Amniotic stem cell (primary cell): ENCODE results near the gene KLK14.
A peak's percentile ranks its signal among the peaks of the same experiment; 100 is the strongest.

Source experiments
- DNase-seq: peaks from one replicate; lab custom pipeline; 2025; lab: John Stamatoyannopoulos, UW

Gene KLK14

DNA sequence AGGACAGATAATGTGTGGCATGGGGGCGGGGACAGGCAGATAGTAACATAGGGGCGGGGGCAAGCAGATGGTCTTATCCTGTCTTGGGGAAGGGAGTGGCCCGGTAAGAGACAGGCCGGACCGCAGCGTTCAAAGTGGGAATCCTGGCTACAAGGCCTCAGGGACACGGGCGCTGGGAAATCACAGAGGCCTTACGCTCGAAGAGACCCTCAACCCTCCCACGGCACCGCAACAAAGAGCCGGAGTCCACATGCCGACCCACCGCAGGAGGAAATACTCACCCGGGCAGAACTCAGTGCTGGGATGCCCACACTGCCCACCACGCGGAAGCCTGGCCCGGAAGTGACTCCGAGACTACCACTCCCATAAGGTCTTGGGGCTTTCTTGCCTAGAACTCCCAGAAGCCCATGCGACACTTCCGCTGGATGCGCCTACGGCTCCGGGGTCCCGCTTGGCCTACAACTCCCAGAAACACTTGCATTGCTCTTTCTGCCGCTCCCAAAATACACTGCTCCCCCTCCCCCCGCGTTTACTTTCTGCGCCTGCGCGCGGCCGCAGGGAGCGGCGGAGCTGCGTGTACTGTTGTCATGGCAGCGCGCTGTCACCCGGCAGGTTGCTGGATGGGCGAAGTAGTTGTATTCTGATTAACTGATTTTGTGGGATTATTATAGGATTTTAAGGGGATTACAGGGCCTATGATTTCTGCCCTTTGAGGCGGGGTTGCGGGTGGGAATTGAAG is 25.5 kb upstream of the KLK14 start, which contains the start of gene CTU1:
TSS of gene CTU1 (minus strand) at position 344 of the 739 bp plus-strand sequence. CDS start 3,840 bp downstream, outside the sequence.
- DNase-seq = peak; percentile 98

DNA sequence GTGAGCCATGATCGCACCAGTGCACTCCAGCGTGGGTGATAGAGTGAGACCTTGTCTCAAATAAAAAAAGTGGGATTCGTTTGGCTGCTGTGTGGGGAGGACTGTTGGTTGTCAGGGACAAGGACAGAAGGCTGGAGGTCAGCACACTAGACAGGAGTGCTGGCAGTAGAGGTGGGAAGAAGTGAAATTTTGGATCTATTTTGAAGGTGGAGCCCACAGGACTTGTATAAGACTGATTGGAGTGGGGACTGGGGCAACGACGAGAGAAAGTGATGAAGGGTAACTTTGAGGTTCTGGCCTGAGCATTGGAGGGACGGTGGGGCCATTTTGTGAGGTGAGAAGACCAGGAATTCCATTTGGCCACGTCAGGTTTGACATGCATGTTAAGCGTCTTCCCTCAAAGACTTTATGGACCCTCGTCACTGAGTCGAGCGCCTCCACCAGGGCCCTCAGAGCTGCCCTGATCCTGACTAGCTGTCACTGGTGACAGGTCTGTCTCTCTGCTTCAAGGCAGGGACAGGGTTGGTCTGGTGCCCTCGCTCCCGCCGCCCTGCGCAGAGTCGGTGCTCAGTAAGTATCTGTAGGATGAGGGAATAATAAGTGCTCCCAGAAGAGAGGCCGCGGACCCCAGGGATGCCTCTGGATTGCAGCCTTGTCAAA is 24.8 kb upstream of the KLK14 start:
- DNase-seq = no peak

DNA sequence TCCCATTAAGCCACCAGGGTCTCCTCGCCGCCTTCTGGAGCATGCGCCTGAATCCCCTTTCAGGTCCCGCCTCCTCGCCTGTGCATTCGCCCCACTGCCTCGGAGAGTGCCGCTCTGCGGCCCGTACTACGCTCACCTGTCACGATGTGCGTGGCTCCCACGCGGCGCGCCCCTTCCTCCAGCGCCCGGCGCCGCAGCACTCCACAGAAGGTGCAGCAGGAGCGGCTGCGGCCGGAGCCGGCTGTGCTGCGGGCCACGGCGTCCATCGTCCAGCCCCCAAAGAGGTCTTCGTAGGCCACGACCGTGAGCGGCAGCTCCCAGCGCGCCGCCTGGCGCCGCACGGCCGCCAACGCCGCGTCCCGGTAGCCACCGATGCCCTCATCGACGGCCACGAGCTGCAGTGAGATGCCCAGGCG is 21.2 kb upstream of the KLK14 start:
- no peak for DNase-seq

DNA sequence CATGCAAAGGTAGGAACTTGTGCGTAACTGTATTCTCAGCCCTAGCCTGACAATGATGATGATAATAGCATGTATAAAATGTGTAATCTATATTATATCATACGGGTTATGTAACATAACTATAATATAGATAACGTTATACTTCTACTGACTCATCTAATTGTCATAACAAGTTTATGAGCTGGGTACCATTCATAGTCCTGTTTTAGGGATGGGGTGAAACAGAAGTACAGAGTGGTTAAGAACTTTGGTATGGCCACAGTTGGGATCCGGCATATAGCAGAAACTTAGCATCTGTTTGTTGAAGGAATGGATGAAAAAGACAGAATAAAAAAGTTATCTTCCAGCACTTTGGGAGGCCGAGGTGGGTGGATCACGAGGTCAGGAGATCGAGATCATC is 20.3 kb upstream of the KLK14 start:
- DNase-seq = no peak

DNA sequence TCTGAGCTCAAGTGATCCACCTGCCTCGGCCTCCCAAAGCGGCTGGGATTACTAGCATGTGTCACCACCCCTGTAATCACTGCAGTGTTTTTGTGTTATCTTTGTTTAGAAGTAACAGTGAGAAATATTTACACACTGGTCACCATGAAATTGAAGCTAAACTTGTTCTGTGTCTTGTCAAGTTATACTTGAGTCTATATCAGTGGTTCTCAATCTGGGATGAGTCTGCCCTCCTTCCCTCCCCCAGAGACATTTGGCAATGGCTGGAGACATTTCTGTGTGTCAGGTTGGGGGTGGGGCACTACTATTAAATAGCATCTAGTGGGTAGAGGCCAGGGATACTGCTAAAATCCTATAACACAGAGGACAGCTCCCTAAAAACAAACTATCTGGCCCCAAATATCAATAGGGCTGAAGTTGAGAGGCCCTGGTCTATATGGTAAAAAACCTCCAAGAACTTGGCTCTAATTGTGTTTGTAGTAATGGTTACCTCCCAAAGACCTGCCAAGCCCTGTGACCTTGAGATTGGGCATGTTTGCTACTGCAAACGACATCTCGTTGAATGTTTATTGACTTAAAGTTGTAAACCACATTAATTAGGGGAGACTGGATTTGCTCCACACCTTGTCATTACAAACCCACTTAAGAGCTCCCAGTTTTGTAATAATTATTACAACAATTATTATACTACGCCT is 18.6 kb upstream of the KLK14 start:
- no peak for DNase-seq

DNA sequence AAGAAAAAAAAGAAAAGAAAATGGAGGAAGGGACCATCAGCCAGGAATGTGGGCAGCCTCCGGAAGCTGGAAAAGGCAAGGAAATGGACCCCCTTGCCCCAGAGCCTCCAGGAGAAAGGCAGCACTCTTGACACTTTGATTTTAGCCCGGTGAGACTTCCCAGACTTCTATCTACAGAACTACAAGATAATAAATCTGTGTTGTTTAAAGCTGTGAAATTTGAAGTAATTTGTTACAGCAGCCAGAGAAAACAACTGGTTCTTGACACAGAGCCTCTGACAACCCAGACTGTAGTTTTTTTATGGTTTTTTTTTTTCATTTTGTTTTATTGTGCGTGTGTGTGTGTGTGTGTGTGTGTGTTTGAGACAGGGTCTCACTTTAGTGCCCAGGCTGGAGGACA is 17.9 kb upstream of the KLK14 start:
- no peak for DNase-seq

DNA sequence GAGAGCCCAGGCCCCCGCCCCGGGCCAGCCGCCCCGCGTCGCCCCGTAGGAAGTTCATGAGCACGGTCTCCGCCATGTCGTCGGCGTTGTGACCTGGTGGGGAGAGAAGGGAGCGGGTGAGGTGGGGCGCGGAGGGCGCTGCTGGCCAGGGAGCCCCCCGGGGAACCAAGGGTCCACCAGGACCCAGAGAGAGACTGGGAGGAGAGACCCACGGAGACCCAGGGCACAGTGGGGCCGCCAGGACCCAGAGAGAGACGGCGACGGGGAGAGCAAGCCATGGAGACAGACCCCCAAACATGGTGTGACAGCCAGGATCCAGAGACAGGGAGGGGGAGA is 16.3 kb upstream of the KLK14 start:
- DNase-seq = no peak

DNA sequence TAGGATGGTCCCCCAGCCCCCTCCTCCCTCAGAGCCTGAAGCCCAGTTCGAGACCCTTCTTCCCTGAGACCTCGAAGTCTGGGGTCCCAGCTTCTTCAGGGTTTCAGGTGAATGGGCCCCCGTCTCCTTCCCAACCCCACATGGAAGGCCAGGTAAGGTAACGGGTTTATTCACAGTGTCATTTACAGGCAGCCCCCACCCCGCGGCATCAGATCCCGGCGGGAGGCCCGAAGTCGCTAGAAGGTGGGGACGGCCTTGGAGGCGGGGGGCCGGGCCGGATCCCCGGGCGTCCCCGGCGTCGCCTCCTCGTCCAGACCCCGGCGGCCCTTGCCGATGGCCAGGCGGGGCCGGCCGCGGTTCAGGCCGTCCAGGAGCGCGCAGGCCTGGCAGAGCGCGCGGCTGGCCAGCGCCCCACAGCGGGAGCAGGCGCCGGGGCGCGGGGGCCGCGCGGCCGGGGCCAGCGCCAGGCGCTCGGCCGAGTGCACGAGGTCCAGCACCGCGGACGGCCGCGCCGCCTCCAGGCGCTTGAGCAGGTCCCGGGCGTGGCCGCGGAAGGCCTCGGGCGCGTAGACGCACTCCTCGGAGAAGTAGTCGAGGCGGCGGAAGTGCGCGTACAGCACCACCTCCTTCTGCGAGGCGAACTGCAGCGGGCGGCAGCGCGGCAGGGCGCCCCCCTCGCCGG is 15.8 kb upstream of the KLK14 start:
- DNase-seq = no peak

DNA sequence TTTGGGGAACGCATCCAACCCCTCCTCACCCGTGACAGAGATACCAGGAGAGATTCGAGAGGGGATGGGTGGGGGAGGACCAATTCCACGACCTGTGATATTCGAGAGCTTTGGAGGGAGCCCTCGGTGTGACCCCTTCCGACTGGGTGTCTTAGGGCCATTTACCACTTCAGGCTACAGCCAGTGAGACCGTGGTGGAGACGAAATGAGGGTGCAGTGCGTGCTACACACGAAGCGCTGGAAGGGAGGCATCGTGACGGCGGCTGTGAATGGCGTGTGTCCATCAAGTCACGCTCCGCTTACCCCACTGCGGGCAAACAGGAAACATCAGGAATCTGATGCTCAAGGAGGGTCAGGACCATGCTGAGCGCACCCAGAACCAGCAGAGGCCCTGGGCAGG is 15.1 kb upstream of the KLK14 start:
- no peak for DNase-seq

DNA sequence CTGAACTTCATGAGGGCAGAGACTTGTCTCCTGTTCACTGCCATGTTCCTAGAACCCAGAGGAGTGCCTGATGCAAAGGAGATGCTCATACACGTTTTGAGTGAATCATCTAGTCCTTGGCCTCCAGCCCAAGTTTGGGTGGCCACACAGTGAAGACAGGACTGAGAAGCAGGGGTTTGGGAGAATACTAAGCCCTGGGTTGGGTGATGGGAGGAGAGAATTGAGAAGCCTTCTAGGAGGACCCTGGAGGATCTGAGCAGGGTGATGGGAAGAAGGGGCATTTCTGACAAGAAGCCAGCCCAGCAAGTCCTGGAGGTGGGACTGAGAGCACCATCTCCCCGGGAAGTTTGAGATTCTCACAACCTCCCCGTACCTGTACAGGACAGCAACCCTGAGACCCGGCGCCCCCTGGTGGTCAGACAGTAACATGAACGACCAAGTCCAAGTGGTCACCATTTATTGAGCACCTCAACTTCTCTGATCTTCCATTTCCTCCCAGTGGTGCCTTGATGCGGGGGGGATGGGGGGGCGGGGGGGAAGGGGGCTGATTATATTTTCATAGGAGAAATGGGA is 14.6 kb upstream of the KLK14 start:
- DNase-seq = no peak

DNA sequence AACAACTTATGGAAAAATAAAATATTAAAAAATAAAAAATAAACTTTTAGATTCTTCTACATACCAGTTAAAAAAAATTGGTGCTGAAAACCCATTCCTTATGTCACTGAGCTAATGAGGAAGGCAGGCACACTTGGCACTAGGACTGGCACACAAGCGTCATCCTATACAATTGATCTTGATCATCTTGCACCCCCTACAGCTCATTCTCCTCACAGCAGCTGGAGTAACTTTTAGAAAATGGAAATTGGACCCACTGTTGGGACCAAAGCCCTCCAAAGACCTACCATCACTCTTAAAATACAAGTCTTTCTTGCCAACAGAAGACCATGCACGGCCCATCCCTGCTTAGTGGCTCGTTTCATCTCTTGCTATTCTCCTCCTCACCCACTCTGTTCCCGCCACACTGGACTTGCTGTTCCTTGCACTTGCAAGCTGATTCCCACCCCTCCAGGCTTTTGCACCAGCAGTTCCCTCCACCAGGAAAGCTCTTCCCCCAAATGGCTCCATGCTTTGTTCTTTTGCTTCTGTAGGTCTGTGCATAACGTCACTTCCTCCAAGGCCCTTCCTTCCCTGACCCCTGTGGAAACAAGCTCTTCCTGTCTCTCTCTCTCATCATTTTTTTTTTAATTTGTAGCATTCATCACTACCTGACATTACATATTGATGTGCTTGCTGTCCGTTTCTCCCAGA is 13.9 kb upstream of the KLK14 start:
- no peak for DNase-seq

DNA sequence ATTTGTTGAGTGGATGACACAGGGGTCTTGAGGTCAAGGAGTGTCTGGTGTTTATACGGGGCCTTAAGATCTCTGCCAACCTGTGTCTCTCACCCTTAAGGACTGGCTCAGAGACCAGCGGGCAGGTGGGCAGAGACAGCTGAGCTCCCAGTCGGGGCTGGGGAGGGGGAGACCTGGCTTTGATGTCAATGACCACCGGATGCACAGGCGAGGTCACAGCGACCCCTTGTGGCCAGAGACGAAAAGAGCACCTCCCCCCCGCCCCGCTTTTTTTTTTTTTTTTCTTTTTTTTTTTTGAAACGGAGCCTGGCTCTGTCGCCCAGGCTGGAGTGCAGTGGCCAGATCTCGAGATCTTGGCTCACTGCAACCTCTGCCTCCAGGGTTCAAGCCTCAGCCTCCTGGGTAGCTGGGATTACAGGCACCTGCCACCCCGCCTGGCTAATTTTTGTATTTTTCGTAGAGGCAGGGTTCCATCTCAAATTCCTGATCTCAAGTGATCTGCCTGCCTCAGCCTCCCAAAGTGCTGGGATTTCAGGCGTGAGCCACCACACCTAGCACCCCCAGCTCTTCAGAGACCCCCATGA is 12.1 kb upstream of the KLK14 start:
- no peak for DNase-seq

DNA sequence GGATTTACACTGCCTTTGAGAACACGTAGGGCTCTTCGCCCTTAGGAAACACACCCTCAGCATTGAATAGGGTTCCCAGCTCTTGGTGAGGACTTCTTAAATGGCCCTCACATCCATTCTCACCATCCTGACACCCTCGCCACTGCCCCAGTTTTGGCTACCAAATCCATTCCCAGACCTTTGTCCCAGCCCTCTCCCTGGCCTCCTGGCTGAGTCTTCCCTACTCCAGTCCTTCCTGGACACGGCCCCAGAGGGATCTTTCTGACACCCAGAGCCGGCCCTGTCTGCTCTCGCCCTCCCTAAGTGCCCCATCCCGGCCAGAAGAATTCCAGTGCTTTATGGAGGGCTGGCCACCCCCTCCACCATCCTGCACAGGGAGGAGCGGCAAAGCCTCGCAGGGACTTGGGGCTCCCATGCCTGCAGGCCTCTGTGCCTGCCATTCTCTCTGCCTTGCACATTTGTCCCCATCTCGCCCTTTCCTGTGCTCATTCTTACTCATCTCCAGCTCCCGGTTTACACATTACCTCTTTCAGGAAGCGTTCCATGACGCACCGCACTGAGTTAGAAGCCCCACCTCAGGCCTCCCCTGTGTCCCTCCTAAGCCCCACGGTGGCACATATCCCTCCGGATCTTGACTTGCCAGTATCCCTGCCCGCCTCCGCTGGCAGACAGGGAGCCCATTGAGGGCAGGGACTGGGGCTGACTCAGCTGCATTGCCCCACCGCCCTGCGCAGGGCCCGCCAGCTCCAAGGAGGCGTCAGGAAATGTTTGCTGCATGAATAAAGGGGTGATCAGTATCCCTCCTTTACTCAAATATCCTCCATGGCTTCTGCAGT is 11.0 kb upstream of the KLK14 start:
- DNase-seq = no peak

DNA sequence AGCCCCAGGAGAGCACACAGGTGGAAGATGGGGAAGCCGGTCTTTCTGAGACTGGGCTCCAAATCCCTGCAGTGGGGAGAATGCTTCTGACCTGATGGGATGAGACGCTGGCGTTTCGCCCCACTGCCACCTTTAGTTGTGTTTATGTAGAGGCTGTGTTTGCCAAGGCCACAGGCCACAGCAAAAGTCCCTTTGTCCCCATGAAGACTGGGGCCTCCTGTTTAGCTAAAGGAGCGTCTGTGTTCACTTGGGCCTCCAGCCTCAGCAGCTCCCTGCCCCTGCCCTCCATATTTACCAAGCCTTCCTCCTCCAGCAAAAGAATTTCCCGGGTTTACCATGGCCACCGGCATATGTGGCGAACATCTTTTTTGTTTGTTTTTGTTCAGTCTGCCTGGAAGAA is 10.4 kb upstream of the KLK14 start:
- DNase-seq = no peak

DNA sequence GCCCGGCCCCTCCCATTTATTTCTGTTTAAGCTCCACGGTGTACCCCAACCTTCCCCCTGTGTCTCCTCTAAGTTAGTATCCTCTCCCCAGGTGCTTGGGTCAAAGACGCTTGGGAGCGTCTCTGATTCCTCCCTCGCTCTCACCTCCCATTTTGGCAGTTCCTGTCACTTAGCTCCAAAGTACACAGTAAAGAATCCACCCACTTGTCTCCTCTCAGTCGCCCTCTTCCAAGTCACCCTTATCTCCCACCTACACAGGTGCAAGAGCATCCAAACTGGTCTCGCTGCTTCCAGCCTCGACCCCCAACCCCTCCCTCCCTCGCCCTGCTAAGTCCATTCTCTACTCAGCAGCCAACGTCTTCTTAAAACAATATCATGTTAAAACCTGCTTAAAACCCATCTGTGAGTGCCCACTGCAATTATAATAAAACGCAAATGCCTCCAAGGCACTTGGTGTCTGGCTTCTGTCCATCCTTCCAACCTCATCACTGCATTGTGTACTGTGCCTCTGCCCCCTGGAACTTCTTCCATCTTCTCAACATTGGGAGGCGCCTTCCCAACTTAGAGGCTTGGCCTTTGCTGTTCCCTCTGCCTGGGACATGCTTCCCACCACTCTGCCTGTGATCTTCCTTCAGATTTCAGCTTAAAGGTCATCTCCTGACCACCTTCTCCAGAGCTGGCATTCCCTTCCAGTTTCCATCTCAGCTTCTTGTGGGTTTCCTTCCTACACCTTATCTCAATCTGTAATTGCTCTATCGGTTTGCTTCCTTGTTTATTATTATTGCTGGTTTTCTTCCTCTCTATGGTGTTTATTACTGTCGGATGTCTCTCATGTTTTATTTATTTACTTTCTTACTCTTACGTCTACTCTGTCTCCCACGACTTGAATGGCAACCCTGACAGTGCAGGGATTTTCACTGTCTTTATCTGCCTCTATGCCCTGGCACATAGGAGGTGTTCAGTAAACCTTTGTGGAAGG is 9.5 kb upstream of the KLK14 start:
- DNase-seq = no peak

DNA sequence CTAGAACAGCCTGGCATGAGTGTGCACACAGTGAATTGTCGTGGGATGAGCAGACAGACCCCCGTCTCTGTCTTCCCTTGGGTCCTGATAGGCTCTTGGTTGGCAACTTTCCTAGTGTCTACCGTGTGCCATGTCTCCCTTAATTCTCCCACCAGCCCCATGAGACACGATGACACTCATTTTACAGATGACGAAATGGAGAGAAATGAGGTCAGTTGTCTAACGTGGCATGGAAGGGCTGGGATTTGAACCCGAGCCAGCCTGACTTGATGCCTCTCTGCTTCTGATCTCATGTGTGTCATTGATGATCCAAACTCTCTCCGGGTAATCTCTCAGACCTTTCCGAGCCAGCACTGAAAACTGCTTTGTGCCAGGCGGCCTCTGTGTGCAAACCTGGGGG is 8.4 kb upstream of the KLK14 start:
- no peak for DNase-seq

DNA sequence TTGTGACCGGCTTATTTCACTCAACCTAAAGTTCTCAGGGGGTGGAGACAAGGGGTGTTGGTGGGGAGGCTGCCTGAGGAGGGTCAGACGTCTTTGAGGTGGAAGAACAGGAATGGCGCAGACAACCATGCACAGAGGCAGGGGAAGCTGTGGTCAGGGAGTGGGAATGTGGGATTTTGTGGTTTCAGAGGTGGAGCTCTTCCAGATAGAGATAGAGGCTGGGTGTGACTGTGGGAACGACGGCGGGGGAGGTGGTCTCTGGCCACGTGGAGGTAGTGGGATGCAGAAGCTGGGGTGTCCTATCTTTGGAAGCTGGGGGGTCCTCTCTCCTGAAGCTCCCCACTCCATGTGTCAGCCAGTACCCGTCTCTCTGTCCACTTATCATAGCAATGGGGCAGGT is 7.8 kb upstream of the KLK14 start:
- no peak for DNase-seq

DNA sequence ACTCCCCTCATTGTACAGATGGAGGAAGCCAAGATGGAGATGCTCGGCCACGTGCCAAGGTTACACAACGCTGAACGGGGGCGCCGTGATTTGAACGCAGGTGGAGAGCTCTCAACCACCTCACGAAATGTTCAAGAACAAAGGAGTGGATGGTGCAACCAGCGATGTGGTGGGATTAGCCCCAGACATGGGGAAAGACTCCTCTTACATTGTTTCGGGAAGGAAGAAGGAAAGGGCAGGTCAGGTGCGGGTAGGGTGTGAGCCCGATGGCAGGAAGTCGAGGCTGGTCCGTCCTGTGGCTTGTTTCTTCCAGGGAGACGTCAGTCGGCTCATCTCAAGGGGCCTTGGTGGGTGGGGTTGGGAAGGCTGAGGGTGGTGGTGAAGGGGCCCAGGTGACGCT is 7.1 kb upstream of the KLK14 start:
- DNase-seq = no peak

DNA sequence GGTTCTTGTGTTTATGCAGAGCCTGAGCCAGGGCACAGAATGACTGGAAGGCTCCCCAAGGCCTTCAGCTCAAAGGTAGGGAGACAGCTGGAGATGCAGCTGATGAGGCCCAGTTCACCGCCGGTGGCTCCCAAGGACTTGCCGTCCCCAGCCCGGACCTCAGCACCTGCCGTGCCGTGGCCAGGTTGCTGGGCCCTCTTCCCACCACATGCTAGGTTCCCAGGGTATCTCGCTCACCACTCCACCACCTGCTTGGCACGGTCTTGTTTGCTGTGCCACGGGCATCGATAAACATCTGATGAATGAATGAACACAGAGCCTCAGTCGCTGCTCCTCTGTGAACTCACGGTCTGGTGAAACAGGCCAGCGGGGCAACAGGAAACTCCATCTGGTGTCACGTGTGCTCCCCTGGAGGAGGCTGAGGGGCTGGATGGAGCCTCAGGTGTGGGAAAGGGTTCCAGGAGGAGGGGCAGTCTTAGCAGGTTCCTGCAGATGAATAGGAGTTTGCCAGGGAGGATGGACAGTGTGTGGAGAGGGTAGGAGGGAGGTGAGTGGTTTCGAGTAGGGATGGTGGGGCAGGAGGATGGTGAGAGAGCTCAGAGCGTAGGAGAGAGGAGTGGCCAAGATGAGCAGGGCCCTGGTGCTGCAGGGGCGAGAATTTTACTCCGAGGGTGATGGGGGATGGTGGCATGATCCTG is 3.6 kb upstream of the KLK14 start:
- DNase-seq = no peak
